Tongue (tissue), 3 donors: ENCODE results near the gene BNIPL. TPM values are rescaled to one million over a fixed set of nuclear protein-coding genes. Genes with fewer than 3 reads are reported as not detected.

Experiments used
- DNase-seq: peaks from one replicate; pipeline ENCODE4 v3.0.0-alpha.2; 2015
- small RNA-seq: library from RNA; depleted of rRNA; stranded (forward); fragments of <200 nt; gene quantifications from one replicate; pipeline ENCODE3, GENCODE V24; 2014; ENCODE audit warnings: low replicate concordance
- total RNA-seq: library from RNA; depleted of rRNA; stranded (reverse); fragments of >200 nt; gene quantifications from one replicate; pipeline ENCODE4 v1.2.3, GENCODE V29; 2014

The BNIPL gene
- total RNA-seq, 1 donor from 2014 or later: 43.3 TPM

DNA sequence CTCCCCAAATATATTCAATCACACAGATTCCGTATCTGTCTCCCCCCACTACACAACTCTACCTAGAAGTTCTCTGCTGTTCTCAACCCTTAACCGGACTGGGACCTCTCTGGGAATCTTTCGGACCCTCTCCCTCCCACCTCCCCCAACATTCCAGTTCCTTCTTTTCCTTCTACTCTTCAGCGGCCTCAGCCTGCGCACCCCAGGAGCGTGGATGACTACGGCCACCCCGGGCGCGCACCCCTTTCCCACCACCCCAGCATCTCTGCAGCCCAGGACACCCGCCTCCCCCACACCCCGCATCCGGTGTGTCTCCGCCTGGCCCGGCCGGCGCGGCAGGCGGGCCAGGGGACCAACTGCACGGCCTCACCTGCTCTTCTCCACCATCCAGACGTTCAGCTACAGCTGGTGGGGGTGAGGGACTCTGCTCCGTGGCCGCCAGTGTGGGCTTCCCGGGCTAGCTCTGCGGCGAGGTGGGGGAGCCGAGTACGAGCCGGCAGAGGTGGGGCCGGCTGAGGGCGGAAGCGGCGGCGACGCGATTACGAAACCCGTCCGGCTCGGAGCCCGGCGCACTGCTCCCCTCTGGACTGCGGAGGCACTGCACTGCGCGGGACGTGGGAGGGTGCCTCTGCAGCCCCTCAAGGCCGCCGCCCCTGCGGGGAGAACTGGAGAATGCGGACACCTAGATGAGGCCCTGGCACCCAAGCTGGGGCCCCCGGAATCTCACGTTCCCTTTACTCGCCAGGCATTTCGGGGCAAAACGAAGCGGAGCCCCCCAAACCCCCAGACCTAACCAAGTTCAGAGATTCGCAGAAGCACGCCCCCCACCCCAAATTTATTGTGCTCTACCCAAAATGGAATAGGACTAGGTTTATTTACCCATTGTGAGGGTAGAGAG, 23.0 kb downstream of the BNIPL start, which contains the start of gene CDC42SE1:
TSS of gene CDC42SE1 (minus strand) at position 514 of the 898 bp plus-strand sequence. CDS start 3,892 bp downstream, outside the sequence.
- DNase-seq: peak; percentile 95

- DNase-seq: peak; percentile 94
Measured at GRCh38 chr1:151060007-151060656, 23.7 kb downstream of the BNIPL start, which contains the start of gene MLLT11. MLLT11 (plus strand) TSS chr1:151060397; CDS start chr1:151067225, 6,828 bp downstream.

- DNase-seq: no peak
Measured at GRCh38 chr1:151060657-151061421, 24.5 kb downstream of the BNIPL start.

GRCh38 chr1:151061704-151062103, 25.3 kb downstream of the BNIPL start:
- DNase-seq: no peak

DNA sequence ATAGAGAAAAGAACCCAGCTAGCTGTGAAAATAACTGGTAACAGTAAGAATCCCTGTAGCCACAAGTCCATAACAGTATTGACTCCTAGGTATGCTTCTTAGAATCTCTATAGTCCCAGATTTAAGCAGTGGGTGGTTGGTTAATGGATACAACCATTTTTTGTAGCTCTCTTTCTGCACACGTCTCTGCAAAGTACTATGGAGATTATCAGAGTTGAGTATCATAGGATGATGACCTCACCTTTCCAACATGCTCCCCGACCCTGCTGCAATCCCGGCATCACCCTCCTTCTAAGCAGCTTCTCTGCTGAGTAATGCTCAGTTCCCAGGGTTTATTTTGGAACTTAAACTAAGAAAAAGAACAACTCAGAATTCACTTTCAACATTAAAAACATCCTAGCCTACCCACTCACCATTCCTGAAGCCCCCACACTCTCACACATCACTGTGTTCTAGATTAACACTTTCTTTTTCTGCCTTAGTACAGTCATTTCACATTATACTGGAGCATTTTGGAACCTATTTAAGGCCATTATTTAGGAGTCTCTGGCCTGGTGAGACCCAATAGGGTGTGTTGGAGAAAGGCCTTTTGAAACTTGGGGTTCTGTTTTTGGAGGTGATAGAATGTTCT, 26.5 kb downstream of the BNIPL start:
- no peak for DNase-seq

- DNase-seq: no peak
Measured at GRCh38 chr1:151065089-151065645, 28.8 kb downstream of the BNIPL start.

DNA sequence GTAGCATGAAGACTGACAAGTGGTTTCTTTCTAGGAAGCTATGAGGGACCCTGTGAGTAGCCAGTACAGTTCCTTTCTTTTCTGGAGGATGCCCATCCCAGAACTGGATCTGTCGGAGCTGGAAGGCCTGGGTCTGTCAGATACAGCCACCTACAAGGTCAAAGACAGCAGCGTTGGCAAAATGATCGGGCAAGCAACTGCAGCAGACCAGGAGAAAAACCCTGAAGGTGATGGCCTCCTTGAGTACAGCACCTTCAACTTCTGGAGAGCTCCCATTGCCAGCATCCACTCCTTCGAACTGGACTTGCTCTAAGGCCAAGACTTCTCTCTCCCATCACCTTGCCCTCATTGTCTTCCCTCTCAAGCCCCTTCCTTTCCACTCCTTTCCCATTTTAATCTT, 30.8 kb downstream of the BNIPL start:
- DNase-seq: no peak

DNA sequence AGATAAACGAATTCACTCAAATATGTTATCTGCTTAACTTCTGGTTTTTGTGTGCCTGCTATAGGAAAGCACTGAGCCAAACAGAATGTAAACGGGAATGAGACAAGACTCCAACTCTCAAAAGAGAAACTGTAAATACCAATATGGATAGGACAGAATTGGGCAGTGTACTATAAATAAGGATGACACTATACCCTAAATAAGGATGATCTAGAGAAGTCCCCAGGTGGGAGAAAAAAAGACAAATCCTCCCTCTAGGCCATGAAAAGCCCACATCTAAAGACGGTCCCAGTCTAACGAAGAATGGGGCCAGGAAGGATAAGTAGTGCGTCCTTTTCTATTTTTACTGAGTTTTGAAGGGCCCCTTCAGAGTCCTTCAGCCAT, 32.7 kb downstream of the BNIPL start:
- no peak for DNase-seq

DNA sequence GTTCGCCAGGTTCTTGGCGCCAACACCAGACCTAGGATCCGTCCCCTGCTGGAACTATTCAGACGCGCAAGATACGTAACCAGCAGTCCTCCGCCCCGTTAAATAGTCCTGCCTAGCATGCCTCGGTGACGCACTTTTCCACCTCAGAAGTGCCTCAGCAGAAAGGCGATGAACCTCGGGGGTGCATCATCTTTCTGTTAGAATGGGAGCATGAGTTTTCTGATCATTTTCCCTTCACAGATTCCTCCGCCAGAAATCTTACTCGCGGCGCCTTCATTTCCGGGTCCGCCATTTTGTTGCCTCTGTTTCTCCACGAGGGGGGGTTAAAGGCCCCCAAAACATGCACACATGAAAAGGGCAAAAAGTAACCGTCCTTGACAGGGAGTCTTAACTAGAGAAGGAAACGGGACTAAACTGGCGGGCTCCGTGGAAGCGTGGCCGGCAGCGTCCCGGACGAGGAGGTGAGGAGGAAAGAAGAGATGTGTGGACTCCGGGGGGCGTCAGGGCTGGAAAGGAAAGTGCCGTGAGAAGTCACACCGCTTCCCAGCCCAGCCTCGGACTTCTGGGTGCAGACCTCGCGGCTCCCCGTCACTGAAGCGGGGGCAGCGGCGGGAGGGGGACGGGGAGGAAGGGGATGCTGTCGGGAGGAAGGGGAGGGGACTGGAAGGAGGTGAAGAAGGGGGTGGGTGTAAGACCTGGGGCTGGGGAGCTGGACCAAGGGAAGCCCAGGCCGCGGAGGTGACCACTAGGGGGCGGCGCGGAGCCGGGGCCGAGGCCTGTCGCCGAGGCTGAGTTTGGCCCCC, 34.3 kb downstream of the BNIPL start, which contains the start of gene GABPB2:
TSS of gene GABPB2 (plus strand) at position 288 of the 803 bp plus-strand sequence. CDS start 17,429 bp downstream, outside the sequence.
- DNase-seq: peak; percentile 98

DNA sequence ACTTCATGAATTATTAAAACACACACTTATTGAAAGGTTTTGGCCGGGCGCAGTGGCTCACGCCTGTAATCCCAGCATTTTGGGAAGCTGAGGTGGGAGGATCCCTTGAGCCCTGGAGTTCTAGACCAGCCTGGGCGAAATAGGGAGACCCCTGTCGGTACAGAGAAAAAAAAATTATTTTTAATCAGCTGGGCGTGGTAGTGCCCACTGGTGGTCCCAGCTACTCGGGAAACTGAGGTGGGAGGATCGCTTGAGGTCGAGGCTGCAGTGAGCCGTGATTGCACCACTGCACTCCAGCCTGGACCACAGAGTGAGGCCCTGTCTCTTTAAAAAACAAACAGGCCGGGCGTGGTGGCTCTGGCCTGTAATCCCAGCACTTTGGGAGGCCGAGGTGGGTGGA, 35.8 kb downstream of the BNIPL start:
- DNase-seq: no peak

DNA sequence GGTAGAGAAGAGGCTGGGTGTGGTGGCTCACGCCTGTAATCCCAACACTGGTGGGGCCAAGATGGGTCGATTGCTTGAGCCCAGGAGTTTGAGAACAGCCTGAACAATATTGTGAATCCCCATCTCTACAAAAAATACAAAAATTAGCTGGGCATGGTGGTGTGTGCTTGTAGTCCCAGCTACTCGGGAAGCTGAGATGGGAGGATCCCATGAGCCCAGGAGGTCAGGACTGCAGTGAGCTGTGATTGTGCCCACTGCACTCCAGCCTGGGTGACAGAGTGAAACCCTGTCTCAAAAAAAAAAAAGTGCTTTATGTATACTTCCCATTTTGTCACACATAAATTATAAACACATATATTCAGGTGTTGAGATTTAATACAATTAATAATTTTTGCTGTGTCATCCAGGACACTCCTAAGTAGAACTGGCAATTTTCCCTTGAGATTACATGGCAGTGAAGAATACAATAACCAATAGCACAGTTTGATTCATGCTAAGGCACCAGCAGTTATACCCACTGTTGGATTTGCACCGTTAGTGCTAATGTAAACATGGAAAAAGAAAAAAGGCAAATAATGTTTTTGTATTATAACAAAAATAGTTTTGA, 49.7 kb downstream of the BNIPL start:
- DNase-seq: no peak

Small RNA genes lying within 50 kb of the gene (small RNA-seq; reads per million reads assigned to genes)
- gene RNU6-884P: not detected

Other genes starting within 250 kb of the BNIPL start
- gene CTSK, start 228.3 kb upstream of the BNIPL start, total RNA-seq: 85.3 TPM
- 60.7 TPM for gene ARNT, start 160.0 kb upstream of the BNIPL start, total RNA-seq
- gene CTXND2, start 149.4 kb upstream of the BNIPL start, total RNA-seq: not detected
- 31.0 TPM for gene SETDB1, start 110.2 kb upstream of the BNIPL start, total RNA-seq
- 37.2 TPM for gene CERS2, start 61.8 kb upstream of the BNIPL start, total RNA-seq
- gene ANXA9, start 54.3 kb upstream of the BNIPL start, total RNA-seq: 1.6 TPM
- gene MINDY1, start 29.7 kb upstream of the BNIPL start, total RNA-seq: 15.4 TPM
- 26.4 TPM for gene PRUNE1, start 28.1 kb upstream of the BNIPL start, total RNA-seq
- gene C1orf56, start 11.2 kb downstream of the BNIPL start, total RNA-seq: 2.9 TPM
- 39.4 TPM for gene CDC42SE1, start 23.0 kb downstream of the BNIPL start, total RNA-seq
- gene MLLT11, start 23.8 kb downstream of the BNIPL start, total RNA-seq: 1.6 TPM
- gene GABPB2, start 34.2 kb downstream of the BNIPL start, total RNA-seq: 18.1 TPM
- gene SEMA6C, start 110.0 kb downstream of the BNIPL start, total RNA-seq: 83.6 TPM
- 2.7 TPM for gene TNFAIP8L2, start 120.1 kb downstream of the BNIPL start, total RNA-seq
- gene LYSMD1, start 129.3 kb downstream of the BNIPL start, total RNA-seq: 7.1 TPM
- 19.1 TPM for gene SCNM1, start 129.6 kb downstream of the BNIPL start, total RNA-seq
- gene TMOD4, start 139.4 kb downstream of the BNIPL start, total RNA-seq: 28.3 TPM
- gene VPS72, start 153.6 kb downstream of the BNIPL start, total RNA-seq: 29.2 TPM
- gene PIP5K1A, start 162.0 kb downstream of the BNIPL start, total RNA-seq: 73.4 TPM
- gene PSMD4, start 218.1 kb downstream of the BNIPL start, total RNA-seq: 105 TPM
- 13.2 TPM for gene ZNF687, start 245.7 kb downstream of the BNIPL start, total RNA-seq